Measurements from ENCODE around the gene DGAT2. TPM values are rescaled to one million over a fixed set of nuclear protein-coding genes. Genes with fewer than 3 reads are reported as not detected.
"Not testable (repeated sequence)": the region's sequence is repeated elsewhere in the genome, so short reads cannot be mapped to it uniquely, and the experiment has no call there.

Gene DGAT2
- total RNA-seq, 1 experiment from 2014 or later: 105 TPM

DNA sequence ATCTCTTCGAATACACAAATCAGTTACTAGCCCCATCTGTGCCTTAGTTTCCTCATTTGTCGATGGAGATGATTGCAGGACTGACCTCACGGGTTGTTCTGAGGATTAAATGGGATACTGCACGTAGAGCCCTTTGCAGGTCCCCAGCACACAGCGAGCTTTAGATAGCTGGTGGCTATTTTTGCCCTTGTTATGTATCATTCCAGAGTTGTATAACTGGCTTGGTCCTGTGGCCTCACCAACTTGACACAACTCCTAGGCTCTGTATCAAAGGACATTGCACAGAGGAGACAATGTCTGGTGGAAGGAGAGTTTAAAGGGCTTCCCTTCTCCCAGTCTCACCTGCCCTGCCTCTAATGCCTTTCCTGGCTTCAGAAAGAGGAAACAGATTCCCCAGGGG is 22.8 kb upstream of the DGAT2 start:
- in situ Hi-C loops (cut with HindIII; ENCODE audit: low sequenced_read_pairs): no loop called here
- DNase-seq (ENCODE audit: low spot score): no peak

DNA sequence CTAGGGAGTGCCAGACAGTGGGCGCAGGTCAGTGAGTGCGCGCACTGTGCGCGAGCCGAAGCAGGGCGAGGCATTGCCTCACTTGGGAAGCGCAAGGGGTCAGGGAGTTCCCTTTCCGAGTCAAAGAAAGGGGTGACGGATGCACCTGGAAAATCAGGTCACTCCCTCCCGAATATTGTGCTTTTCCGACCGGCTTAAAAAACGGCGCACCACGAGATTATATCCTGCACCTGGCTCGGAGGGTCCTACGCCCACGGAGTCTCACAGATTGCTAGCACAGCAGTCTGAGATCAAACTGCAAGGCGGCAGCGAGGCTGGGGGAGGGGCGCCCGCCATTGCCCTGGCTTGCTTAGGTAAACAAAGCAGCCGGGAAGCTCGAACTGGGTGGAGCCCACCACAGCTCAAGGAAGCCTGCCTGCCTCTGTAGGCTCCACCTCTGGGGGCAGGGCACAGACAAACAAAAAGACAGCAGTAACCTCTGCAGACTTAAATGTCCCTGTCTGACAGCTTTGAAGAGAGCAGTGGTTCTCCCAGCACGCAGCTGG is 19.8 kb upstream of the DGAT2 start:
- in situ Hi-C loops (cut with HindIII; ENCODE audit: low sequenced_read_pairs); DNase-seq (ENCODE audit: low spot score): not testable (repeated sequence)

DNA sequence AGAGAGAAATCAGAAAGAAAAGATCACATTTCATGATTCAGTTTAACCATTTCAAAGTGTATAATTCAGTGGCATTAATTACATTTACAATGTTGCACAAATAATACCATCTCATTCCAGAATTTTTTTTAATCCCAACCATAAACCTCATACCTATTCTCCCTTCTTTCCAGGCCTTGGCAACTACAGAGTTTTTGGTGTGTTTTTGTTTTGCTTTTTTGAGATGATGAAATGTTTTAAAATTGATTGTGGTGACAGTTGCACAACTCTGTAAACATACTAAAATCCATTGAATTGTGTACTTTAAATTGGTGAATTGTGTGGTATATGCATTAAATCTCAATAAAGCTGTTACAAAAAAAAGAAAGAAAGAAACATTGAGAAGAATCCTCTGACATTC is 13.6 kb upstream of the DGAT2 start:
- in situ Hi-C loops (cut with HindIII; ENCODE audit: low sequenced_read_pairs); DNase-seq (ENCODE audit: low spot score): not testable (repeated sequence)

DNA sequence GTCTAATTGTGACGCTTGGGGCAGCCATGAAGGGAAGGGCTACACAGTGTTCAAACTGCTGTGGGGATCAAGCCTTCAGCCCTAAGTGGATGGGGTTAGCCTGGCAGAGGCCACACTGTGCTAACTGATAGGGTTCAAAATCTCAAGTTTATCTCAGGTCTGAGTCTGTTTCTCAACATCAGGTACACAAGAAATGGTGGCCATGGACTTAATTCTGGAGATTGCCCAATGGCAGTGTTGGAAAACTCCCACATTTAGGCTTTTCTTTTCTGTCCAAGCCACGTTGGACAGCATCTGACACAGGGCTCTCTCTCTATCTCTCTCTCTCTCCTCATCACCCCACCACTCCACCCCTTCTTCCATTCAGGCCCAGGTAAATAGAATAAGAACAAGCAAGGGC is 10.9 kb upstream of the DGAT2 start:
- no peak for DNase-seq (ENCODE audit: low spot score)

DNA sequence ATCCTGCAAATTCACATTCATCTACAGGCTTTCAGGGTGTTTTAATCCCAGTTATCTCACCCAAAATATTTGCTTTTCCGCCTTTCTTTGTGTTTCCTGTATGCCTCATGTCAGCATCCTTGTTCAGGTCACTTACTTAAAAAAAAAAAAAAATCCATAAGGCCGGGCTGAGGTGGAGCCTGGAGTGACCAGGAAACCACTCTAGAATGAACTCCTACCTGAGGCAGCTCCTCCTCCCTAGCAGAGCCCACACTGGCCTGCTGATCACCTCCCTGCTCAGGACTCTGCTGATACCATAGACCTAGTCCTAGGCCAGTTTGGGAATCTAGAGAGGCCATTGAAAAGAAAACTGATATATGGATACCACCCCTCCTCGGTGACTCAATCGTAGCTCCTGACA is 8.7 kb upstream of the DGAT2 start:
- DNase-seq (ENCODE audit: low spot score): no peak
- in situ Hi-C loops (cut with HindIII; ENCODE audit: low sequenced_read_pairs): no loop called here

More for the DNA sequence above, 10.9 kb upstream of the DGAT2 start:
- in situ Hi-C loops (cut with HindIII; ENCODE audit: low sequenced_read_pairs): no loop called here

DNA sequence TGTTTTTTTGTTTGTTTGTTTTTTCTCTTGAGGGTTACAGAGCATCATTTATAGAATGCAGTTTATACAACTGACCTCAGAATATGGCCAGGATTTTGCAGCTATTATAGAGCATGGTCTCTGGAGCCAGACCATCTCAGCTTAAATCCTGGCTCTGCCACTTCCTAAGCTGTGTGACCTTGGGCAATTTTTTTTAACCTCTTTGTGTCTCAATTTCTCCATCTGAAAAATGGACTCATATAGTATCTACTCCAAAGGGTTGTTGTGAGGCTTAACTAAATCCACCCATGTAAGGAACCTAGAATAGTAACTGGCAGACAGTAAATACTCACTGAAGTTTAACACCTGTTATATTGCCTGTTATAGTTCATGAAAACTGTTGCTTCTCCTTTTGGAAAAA is 8.3 kb upstream of the DGAT2 start:
- in situ Hi-C loops (cut with HindIII; ENCODE audit: low sequenced_read_pairs): no loop called here

DNA sequence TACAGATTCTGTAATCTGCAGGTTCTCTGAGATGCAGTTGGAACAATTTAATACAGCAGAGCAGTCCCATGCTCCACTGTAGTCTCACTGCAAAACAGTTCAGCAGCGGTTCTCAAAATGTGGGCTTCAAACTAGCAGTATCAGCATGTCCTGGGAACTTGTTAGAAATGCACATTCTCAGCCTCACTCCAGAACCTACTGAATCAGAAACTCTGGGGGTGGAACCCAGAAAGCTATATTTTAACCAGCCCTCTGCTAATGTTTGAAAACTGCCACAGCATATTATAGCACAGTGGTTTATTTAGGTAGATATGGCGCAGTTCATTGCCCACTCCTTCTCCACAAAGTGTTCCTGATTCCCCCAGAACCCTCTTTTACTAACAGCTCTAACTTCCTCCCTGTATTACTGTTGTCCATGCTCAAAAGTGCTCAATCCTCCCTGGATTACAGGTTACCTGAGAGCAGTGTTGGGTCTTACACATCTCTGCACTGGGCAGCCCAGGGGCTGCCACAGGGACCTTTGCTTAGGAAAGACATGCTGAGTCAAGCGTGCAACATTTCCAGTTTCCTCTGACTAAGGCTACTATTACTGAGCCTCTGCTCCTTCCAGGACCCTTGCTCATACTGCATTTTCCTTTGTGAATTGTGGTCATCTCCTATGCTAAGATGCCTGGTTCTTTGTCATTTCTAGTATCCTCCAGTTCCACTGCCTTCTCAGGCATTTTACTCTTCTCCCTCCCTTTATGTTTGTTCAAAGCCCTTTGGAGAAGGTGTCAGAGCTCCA is 7.7 kb upstream of the DGAT2 start:
- in situ Hi-C loops (cut with HindIII; ENCODE audit: low sequenced_read_pairs): no loop called here
- DNase-seq (ENCODE audit: low spot score): no peak

More for the DNA sequence above, 8.3 kb upstream of the DGAT2 start:
- no peak for DNase-seq (ENCODE audit: low spot score)

DNA sequence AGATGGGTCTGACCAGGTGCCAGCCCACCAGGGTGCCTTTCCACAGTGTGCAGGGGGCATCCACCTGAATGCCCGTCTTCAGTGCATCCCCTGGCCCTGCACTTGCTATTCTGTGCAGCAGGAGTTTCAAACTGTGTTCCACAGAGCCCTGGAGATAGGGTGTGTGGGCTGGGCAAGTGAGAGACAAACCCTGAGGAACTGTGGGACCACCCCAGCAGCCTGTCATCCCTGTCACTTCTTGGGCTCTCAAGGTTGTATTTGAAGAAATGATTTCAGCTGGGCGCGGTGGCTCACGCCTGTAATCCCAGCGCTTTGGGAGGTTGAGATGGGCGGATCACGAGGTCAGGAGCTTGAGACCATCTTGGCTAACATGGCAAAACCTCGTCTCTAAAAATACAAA is 6.4 kb upstream of the DGAT2 start:
- DNase-seq (ENCODE audit: low spot score): no peak
- in situ Hi-C loops (cut with HindIII; ENCODE audit: low sequenced_read_pairs): no loop called here

DNA sequence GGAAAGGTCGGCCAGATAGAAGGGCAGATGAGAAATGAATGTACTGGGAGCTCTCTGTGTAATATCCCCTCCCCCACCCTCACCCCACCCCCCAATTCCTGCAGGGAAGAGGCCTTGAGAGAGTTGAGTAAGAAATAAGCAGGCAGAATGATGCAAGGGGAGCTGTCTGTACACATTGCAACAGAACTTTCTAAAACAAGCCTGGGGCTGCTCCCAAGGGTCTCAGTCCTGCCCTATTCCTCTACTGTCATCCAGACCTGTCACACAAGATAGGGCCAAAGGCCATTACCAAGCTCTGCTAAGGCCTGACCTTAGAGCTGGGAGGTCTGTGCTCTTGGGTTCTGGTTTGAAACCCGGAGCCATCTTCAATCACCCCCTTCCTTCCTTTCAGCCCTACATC is 5.7 kb upstream of the DGAT2 start:
- no peak for DNase-seq (ENCODE audit: low spot score)
- in situ Hi-C loops (cut with HindIII; ENCODE audit: low sequenced_read_pairs): no loop called here

DNA sequence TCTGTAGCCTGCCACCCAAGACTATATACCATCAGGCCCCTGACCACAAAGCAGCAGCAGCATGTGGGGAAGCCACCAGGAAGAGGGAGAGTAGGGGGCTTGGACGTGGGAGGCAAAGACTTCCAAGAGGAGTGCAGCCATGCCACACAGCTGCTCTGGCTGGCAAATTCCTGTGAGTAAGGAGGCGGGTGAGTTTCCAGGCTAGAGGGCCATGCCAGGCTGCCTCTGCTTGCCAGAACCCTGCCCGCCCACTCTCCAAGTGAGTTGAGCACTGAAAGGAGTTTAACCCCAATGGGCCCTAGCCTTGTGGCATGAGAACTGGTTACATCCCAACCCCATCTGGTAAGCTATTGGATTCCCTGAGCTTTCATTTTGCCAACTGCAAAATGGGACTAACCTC is 4.7 kb upstream of the DGAT2 start:
- DNase-seq (ENCODE audit: low spot score): no peak
- in situ Hi-C loops (cut with HindIII; ENCODE audit: low sequenced_read_pairs): no loop called here

DNA sequence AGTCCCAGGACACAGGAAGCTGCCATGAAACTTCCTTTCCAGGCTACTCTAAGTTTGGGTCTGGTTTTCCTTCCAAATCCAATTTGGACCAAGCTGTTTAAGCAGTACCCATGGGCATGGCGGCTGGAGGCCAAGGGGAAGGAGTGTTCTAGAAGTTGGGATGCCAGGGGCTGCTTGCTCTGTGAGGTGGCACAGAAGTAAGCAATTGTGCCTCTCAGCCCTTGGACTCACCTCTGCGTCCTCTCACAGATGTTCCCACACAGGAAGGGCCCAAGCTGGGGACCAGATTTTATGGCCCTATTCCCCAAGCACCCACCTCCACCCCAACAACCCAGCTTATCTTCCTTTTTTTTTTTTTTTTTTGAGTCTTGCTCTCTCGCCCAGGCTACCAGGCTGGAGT is 3.5 kb upstream of the DGAT2 start:
- no peak for DNase-seq (ENCODE audit: low spot score)
- in situ Hi-C loops (cut with HindIII; ENCODE audit: low sequenced_read_pairs): no loop called here

DNA sequence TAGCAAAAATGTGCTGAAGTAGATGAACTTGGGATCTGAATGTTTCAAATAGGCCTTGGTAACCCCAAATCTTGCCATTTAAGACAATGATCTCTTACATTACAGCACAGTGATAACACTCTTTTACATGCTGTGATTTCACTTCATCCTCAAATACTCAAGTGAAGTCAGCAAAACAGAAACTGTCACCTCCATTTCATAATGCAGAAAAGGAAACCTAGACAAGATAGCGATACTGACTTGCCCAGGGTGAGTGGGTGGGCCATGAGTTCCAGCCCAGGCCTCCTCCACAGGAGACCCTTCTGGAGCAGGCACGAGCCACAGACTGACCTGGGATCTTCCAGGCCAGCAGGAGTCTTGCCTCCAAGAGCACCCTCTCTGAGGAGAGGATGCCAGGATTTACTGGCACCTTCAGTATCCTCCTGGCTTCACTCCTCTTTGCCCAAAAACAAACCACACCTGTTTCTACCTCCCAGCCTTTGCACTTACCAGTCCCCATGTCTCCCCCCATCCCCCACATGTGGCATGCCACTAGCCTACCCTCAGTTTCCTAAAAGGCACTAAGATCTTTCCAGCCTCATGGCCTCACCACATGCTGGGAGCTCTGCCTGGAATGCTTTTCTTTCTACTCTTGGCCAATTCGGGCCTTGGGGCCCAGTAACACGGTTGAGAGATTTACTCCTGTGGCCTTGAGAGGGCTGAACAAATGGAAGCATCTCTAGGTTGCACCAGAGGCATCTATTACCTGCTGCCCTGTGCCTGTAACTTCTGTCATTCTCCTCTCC is 1.9 kb upstream of the DGAT2 start:
- in situ Hi-C loops (cut with HindIII; ENCODE audit: low sequenced_read_pairs): no loop called here
- no peak for DNase-seq (ENCODE audit: low spot score)

DNA sequence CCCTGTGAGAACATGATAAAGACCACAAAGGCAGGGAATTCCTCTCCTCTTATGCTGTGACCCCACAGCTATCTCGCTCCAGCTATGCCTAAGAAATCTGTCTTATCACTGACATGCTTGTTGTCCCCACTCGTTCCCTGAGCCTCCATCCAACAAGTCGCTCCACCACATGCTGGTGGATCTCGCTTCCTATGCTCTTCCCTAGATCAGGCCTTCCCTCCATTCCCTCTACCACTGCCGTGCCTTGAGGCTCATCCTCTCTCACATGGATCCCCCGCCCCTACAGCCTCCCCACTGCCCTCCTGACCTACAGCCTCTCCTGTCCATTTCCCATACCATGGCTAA is 1.4 kb upstream of the DGAT2 start:
- DNase-seq (ENCODE audit: low spot score): no peak
- in situ Hi-C loops (cut with HindIII; ENCODE audit: low sequenced_read_pairs): no loop called here

DNA sequence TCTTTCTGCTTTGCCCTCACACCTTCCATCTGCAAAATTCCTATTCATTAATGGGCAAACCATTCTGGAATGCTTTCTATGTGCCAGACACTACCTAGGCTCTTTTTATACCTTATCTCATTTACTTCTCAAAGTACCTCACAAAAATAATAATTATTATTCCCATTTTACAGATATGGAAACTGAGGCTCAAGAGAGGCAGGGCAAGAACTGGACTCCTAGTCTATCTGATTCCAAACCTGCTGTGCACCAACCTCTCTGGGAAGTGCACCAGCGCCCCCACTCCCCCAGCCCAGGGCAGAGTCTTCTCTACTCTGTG is 826 bp upstream of the DGAT2 start:
- in situ Hi-C loops (cut with HindIII; ENCODE audit: low sequenced_read_pairs): no loop called here
- DNase-seq (ENCODE audit: low spot score): no peak

DNA sequence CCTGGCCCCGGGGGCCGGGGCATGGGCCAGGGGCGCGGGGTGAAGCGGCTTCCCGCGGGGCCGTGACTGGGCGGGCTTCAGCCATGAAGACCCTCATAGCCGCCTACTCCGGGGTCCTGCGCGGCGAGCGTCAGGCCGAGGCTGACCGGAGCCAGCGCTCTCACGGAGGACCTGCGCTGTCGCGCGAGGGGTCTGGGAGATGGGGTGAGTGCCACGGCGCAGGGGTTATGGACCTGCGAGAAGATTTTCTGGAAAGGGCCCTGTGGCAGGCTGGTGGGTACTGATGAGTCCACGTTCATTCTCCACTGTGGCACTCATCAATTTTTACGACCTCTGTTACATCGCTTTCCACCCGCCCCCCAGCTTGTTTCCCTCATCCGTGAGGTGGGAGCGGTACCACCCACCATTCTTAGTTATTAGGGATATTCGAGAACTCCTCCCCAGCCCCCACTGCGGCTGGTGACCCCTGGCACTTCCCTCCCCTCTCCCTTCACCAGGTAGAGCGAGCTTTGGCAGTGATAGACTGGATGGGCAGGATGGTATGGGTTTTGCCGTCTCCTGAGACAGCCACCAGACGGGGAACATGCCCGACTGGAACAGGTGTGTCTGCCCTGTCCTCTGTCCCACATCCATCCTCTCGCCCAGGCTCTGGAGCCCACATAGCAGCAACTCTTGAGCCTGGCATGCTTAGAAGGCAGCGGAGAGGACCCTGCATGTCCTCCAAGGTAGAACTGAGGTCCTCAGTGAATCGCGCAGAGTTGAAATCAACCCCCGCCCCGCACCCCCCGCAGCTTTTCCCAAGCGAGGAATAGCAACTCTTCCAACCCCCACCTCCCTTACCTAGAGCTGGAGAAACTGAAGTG is 562 bp downstream of the DGAT2 start:
- DNase-seq (ENCODE audit: low spot score): no peak
- in situ Hi-C loops (cut with HindIII; ENCODE audit: low sequenced_read_pairs): no loop called here

DNA sequence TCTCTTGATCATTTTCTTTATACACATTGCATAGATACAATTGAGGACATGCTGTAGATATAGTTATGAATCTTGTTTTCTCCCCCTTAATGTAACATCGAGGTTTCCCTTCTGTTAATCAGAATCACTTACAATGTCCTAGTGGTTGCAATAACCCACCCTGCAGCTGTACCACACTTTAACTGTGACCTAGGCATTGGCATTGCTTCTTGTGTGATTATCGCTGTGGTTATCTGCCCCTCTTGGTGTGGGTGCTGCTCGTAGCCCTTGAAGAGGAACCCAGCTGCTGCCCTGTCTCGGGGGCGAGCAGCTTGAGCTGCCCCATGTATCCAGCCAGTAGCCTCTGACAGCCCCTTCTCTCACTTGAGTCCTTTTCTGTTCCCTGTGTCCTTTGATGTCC is 1.5 kb downstream of the DGAT2 start:
- in situ Hi-C loops (cut with HindIII; ENCODE audit: low sequenced_read_pairs): no loop called here

DNA sequence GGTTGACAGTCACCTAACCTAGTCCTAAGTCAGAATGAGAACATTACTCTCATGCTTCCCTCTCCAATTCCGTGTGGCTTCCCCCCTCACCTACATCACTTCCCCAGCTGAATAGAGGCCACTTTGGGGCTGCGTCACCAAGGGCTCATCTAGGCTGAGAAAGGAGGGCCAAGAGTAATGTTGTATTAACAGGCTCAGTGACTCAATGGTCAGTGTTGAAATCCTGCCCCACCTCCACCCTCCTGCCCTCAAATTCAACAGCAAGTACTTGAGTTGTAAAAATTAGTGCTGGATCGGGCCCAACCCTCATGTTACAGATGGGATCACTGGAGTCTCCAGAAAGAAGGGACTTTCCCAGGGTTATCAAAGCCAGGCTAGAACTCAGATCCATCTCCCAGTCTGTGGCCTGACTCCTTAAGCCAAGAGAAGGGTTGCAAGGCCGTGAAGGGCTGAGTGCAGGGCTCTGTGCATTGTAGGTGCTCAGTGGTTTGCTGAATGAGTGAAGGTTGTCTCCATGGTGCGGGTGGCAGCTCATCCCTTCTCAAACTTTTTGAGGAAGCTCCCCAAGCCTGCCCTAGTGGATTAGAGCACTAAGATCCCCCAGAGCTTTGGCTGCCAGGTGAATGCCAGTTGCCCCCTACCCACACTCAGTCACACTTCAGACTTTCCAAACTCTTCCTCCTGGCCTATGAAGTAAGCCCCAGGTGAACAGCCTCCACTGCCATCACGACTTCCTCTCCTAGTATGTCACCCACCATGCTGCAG is 3.2 kb downstream of the DGAT2 start:
- in situ Hi-C loops (cut with HindIII; ENCODE audit: low sequenced_read_pairs): no loop called here
- DNase-seq (ENCODE audit: low spot score): no peak

More for the DNA sequence above, 1.5 kb downstream of the DGAT2 start:
- no peak for DNase-seq (ENCODE audit: low spot score)

DNA sequence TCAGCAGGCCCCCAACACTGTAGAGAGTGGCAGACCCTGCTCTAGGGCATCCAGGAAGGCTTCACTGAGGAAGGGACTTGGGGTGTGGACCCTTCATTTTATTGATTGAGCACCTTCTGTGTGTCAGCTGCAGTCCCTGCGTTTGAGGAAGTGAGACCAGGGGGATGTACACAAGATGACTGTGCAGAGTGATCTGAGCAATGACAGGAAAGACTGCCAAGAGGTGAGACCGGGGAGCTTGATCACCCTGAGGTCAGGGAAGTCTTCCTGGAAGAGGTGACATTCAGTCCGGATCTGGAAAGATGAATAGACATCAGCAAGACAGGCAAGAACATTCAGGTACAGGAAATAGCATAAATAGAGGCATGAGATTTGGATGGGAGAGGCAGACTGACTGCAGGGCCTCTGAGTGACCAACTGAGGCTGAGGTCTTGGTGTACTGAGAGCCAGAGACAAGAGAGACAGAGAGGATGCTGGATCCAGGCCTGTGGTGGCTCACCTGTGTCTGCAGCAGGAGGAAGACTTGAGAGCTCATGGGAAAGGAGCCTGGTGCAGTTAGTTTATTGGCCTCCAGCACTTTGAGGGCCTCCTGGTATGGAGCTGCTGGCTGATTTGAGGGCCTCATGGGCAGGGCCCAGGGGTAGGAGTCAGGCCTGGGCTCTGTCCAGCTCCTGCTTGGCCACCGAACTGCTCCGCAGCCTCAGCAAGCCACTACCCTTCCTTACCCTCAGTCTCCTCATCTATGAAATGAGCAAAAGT is 5.2 kb downstream of the DGAT2 start:
- no peak for DNase-seq (ENCODE audit: low spot score)
- in situ Hi-C loops (cut with HindIII; ENCODE audit: low sequenced_read_pairs): no loop called here

Measured in G401 (cell line).